Measurements from ENCODE around the gene MLX. TPM values are rescaled to one million over a fixed set of nuclear protein-coding genes. Genes with fewer than 3 reads are reported as not detected.
"Not testable (repeated sequence)": the region's sequence is repeated elsewhere in the genome, so short reads cannot be mapped to it uniquely, and the experiment has no call there.

Gene MLX
- polyA plus RNA-seq, 4 donors = 33.9 to 37.7 (median 34.6) TPM

DNA sequence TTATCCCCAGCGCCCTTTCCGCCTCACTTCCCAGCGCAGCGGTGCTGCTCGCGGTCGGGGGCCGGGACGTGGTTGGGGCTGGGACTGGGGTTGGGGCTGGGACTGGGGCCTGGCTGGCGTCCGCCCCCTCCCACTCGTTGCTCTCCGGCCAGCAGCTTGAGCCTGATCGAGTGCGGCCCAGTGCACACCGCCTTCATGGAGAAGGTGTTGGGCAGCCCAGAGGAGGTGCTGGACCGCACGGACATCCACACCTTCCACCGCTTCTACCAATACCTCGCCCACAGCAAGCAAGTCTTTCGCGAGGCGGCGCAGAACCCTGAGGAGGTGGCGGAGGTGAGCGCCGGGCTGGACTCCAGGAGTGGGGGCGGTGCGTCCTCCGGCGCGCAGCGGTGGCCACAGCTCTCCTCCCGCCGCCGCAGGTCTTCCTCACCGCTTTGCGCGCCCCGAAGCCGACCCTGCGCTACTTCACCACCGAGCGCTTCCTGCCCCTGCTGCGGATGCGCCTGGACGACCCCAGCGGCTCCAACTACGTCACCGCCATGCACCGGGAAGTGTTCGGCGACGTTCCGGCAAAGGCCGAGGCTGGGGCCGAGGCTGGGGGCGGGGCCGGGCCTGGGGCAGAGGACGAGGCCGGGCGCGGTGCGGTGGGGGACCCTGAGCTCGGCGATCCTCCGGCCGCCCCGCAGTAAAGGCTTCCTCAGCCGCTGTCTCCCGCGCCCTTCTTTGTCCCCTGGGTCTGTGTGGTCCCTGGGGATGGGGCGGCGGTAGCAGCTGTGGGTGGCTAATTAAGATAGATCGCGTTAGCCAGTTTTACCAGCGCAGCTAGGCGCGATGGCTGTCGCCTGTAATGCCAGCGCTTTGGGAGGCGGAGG lies 12.4 kb upstream of the MLX start:
- peak in 3 of 4 donors; percentile 82 to 85 (median 82) for DNase-seq (ENCODE audit: low read depth in 4 of 4, low spot score in 3 of 4)

DNA sequence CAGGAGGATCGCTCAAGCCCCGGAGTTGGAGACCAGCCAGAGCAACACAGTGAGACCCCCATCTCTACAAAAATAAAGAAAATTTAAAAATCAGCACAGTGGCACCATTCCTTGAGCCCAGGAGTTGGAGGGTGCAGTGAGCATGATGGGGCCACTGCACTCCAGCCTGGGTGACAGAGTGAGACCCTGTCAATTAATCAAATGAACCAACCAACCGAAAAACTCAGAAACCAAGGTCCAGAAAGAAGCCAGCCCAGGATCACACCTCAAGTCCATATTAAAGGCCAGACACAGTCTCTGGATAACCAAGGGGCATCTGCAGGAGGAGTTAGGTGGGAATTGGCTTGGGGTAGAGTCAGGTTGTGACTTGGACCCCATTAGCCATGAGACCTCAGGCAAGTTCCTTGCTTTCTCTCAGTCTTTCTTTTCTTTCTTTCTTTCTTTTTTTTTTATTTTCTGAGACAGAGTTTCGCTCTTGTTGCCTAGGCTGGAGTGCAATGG lies 11.7 kb upstream of the MLX start:
- DNase-seq (ENCODE audit: low read depth in 4 of 4, low spot score in 3 of 4) = no peak

DNA sequence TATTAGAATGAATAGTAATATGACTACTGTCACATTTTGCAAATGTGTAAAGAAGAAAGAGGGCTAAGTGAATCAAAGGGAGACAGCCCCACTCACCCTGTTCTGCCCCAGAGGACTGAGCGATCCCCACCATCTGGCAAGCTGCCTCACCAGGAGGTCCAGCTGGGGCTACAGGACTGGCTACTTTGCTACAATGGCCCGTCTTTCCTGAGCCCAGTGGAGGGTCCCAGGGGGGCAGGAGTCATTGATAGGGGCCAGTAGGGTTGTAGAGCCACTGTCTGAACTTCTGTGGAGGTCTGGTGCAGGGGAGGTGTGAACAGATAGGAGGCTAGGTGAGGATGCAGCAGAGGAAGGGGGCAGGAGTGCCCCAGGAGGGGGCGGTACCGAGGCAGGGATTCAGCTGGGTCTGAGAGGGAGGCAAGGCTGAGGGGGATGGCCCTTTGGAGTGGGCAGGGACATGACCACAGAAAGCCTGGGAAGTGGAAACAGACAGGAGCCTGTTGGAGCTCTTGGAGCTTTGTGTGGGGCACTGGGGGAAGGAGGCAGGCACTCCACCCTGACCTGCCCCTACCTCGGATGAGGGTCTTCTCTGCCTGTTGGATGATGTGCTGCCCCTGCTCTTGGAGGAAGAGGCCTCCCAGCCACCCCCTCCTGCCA lies 10.8 kb upstream of the MLX start:
- not testable (repeated sequence) for DNase-seq (ENCODE audit: low read depth in 4 of 4, low spot score in 3 of 4)

DNA sequence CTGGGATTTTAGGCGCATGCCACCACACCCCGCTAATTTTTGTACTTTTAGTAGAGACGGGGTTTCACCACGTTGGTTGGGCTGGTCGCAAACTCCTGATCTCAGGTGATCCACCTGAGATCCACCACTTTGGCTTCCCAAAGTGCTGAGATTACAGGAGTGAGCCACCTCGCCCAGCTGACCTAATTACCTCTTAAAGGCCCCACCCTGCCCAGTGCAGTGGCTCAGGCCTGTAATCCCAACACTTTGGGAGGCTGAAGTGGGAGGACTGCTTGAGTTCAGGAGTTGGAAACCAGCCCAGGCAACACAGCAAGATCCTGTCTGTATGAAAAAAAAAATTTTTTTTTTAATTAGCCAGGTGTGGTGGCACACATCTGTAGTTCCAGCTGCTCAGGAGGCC lies 7.8 kb upstream of the MLX start:
- no peak for DNase-seq (ENCODE audit: low read depth in 4 of 4, low spot score in 3 of 4)

DNA sequence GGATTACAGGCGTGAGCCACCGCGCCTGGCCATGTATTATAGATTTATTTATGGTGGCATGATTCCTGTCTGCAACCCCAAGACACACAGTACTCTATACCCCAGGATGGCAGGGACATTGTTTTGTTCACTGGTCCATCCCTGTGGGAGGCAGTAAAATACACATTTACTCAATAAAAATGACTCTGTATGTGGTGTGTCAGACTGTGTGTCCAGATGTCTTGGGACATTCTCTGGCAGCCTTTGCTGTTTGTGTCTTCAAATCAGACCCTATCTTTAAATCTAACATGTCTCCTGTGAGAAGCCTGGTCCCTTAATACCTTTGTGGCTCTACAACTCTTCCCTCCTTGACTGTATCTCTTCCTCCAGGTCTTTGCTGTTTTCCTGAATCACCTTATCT lies 6.7 kb upstream of the MLX start:
- DNase-seq (ENCODE audit: low read depth in 4 of 4, low spot score in 3 of 4) = no peak

DNA sequence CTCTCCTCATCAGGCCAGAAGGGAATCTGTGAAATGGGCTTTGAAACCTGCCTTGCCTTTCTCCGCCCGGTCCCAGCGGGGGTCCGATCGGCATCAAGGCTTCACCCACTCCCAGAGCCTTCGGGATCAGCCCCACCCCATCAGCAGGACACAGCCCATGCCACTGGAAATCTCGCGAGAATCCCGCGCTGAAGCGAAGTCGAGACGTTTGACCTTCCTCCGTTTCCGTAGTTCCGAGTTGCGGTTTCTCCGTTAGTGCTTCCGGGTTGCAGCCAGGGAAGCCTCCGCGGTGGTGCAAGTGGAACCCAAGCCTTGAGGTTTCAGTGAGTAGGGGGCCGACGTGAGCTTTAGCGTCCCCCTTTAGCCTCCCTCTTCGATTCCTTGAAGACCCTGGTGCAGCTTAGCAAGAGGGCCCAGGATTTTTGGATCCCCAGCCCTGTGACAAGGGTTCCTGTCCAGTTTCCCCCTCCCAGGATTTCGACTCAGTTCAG lies 5.0 kb upstream of the MLX start, which contains the start of gene COASY:
Gene COASY (plus strand): TSS at position 252 of the 491 bp plus-strand sequence. CDS start 475 bp downstream, outside the sequence.
- DNase-seq (ENCODE audit: low read depth in 4 of 4, low spot score in 3 of 4) = peak; percentile 95 to 98 (median 96)

DNA sequence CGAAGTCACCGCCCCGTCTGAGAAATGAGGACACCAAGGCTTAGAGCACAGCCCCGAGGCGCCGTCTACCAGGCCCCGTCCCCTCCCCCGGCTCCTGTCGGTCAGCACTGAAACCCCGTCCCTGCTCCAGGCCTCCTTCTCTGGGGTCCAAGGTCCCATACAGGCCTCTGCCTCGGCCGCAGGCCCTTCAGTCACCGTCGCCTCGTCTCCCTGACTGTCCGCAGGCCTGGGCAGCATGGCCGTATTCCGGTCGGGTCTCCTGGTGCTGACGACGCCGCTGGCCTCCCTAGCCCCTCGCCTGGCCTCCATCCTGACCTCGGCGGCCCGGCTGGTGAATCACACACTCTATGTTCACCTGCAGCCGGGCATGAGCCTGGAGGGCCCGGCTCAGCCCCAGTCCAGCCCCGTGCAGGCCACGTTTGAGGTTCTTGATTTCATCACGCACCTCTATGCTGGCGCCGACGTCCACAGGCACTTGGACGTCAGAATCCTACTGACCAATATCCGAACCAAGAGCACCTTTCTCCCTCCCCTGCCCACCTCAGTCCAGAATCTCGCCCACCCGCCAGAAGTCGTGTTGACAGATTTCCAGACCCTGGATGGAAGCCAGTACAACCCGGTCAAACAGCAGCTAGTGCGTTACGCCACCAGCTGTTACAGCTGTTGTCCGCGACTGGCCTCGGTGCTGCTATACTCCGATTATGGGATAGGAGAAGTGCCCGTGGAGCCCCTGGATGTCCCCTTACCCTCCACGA lies 4.3 kb upstream of the MLX start:
- DNase-seq (ENCODE audit: low read depth in 4 of 4, low spot score in 3 of 4) = no peak

DNA sequence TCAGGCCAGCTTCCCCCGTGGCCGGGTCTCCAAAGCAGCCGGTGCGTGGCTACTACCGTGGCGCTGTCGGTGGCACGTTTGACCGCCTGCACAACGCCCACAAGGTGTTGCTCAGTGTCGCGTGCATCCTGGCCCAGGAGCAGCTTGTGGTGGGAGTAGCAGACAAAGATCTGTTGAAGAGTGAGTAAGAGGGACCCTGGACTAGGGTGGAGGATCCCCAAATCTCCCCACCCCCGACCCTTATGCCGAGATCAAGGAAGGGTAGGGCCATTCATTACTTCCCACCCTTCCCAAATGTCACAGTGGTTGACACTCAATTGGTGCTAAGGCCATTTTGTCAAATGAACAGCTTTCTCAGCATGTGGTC lies 3.8 kb upstream of the MLX start:
- DNase-seq (ENCODE audit: low read depth in 4 of 4, low spot score in 3 of 4) = no peak

DNA sequence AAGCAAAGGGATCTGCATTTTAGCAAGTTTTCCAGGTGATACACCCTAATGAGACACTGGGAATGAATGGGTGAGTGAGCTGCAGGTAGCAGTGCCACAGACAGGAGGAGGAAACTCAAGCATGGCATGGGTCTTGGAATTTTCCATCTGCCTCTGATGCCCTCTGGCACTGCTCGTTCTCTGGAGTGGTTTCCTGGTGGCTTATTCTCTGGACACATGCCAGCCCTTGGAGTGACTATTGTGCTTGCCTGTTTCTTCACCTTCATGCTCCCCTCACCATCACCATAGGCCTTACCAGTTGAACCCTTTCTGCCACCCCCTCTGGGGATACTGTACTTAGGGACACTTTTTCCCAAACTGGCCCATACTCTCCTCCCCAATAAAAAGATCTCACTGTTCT lies 3.4 kb upstream of the MLX start:
- DNase-seq (ENCODE audit: low read depth in 4 of 4, low spot score in 3 of 4) = no peak

DNA sequence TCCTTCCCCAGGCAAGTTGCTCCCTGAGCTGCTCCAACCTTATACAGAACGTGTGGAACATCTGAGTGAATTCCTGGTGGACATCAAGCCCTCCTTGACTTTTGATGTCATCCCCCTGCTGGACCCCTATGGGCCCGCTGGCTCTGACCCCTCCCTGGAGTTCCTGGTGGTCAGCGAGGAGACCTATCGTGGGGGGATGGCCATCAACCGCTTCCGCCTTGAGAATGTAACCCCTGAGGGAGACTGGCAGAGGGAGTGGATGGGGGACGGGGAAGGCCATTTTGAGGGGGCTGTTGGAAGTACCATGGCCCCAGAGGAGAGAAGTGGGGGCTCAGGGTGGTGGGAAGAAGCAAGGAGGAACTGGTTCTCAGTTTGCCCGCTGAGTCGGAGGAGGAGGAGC lies 3.0 kb upstream of the MLX start:
- DNase-seq (ENCODE audit: low read depth in 4 of 4, low spot score in 3 of 4) = no peak

DNA sequence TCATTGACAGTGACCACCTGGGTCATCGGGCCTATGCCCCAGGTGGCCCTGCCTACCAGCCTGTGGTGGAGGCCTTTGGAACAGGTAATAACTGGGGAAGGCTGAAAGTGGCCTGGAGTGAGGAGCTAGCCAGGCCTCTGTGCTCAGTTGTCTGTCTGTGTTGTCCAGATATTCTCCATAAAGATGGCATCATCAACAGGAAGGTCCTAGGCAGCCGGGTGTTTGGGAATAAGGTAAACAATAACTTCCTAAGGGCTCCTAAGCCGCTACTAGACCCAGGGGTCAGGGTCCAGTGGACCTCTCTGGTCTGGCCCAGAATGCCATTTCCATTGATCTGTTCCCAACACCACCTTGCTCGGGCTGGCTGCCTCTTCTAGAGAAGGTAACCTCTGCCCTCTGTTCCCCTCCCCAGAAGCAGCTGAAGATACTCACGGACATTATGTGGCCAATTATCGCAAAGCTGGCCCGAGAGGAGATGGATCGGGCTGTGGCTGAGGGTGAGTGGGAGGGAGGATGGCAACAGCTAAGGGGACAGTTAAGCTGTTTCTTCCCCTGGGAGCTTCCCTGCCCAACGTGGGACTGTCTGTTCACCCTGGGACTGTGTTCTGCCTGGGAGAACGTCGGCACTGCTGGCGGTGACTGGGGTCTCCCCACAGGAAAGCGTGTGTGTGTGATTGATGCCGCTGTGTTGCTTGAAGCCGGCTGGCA lies 1.9 kb upstream of the MLX start:
- DNase-seq (ENCODE audit: low read depth in 4 of 4, low spot score in 3 of 4) = no peak

DNA sequence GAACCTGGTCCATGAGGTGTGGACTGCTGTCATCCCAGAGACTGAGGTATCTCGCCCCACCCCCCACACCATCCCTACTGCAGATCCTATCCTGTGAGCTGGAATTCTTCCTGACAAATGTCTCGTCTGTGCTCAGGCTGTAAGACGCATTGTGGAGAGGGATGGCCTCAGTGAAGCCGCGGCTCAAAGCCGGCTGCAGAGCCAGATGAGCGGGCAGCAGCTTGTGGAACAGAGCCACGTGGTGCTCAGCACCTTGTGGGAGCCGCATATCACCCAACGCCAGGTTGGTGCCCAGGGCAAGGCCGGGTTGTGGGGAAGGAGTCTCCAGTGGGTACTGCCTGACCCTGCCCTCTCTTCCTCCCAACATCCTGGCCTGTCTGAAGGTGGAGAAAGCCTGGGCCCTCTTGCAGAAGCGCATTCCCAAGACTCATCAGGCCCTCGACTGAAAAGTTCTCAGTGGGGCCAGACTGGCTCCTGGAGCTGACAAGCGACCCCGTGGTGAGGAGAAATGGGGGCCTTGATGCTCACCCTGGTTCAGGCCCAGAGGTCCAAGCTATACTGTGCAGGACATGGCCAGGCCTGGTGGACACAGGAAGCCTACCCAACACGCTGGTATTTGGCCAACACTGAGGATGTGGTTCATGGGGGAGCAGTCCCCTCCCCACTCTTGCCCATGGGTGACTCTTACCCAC lies 1.2 kb upstream of the MLX start:
- no peak for DNase-seq (ENCODE audit: low read depth in 4 of 4, low spot score in 3 of 4)

DNA sequence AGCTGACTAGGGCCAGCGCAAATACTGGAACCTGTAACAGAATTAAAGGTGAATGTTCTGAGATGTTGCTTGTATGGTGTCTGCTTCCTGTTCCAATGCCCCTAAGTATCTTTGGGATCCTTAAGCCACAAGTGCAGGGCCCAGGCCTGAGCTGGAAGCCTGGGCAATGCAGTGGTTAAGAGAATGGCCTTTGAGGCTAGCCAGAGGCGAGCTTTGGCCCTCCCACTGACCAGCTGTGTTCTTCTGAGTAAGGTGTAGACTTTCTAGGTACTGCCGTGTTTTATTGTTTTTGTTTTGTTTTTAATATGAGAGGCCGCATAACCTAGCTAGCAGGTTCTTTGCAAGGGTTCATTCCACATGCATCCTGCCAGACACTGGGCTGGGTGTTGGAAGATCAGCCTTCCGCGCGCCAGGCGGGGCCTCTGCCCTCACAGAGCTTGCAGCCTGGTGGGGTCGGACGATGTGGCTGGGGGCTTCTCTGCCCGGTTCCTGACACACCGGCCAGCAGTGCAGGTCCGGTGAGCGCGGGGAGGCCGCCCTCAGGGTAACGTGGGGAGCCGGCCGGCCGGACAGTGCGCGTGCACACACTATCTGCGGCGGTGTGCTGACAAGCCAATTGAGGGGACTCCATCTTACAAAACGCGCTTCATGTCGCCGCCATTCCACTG lies 551 bp upstream of the MLX start:
- DNase-seq (ENCODE audit: low read depth in 4 of 4, low spot score in 3 of 4) = no peak

DNA sequence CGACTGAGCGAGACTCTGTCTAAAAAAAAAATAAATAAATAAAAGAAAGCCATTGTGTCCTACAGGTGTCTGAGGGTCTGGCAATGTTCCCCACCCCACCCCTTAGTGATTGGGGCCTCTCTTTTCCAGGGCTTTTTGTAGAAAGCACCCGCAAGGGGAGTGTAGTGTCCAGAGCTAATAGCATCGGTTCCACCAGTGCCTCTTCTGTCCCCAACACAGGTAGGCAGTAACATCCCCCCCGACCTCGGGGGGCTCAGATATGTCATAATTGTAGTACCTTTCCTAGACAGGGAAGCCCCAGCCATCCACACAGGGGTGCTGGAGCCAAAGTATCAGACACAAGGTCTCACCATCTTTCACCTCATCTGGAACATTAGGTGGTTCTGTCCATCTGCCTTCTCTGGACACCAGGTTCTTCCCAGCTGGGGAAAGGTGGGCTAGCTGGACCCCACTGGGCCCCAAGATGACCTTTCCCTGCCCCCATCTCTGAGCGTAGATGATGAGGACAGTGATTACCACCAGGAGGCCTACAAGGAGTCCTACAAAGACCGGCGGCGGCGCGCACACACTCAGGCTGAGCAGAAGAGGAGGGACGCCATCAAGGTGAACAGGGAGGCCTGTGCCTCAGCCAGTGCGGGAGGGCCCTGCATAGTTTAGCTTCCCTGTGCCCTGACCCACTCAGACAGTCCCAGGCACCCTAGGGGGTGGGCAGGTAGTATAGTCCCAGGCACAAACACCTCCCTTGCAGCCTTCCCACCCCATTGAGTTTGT lies 1.6 kb downstream of the MLX start:
- no peak for DNase-seq (ENCODE audit: low read depth in 4 of 4, low spot score in 3 of 4)

DNA sequence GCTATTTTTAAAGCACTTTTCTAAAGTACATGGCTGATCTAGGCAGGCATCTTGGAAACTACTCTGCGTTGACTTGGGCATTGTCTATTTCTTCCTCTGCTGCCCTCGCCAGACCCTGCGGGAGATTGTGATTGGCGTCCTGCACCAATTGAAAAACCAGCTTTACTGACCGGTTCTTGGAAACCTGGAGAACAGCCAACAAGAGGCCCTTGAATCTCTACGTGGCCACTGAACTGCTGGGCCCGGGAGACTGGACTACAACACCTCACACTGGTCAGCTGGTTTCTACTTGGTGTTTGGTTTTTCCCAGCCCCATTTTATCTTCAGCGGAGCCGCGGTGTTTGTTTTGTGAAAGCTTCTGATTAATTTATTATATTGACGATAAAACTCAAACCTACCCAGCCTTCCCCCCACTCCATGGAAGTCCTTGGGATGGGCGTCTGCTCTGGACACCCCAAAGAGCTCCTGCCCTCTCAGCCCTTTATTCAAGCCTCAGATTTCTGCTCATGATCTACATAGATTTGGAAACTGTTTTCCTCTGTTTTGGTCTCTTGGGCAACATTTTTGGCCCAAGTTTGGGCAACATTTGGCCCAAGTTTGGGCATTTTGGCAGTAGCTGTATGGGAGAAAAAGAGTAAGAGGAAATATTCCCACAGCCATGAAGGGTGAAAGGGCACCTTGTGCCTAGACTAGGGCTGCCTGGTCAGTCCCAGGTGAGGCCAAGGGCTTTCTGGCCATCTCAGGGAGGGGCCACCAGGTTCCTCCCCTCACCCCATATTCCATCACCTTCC lies 4.7 kb downstream of the MLX start:
- DNase-seq (ENCODE audit: low read depth in 4 of 4, low spot score in 3 of 4) = no peak

DNA sequence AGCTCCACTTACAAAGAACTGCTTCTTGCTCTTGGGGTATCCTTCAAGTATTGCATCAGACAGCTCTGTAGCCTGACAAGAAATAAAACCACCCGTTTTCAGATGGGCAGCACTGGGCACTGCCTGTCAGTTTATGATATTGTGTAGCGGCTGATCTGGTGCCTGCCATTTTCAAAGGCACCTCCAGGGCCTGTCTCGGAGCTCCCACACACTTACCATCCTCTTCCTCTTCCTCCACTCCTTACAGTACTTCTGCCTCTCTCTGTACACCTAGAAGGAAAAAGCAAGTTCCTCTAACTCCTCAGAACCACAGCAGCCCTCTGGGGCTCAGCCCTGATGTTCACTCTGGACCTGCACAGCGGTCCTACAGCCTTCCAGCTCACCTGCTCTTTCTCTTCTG lies 6.2 kb downstream of the MLX start:
- no peak for DNase-seq (ENCODE audit: low read depth in 4 of 4, low spot score in 3 of 4)

DNA sequence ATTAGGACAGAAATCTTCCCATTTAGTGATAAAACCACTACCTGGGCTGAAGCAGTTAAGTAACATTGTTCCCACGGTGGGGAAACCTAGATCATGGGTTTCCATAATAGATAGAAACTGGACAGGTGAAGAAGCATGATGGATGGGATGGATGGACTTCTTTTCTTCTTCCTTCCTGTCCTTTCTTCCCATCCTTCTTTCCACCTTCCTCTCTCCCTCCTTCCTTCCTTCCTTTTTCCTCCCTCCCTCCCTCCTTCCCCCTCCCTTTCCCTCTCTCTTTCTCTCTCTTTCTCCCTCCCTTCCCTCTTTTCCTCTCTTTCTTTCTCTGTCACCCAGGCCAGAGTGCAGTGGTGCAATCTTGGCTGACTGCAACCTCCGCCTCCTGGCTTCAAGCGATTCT lies 7.6 kb downstream of the MLX start:
- no peak for DNase-seq (ENCODE audit: low read depth in 4 of 4, low spot score in 3 of 4)

DNA sequence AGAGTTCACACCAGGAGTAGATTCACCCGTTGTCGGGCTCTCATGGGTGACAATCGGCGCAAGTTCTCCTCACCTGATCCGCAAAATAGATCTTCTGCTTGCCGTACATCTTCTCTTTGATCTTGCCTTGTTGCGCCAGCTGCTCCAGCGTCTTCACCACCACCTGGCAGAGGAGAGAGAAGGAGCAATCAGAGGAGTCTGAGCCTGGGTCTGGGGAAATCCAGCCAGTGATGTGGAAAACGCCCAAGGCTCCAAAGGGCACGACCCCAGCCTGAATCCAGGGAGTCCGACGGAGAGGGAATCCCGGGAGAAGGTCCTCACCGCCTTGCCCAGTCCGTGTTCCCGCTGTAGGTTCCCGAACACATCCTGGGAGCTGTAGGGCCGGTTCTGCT lies 10.2 kb downstream of the MLX start:
- DNase-seq (ENCODE audit: low read depth in 4 of 4, low spot score in 3 of 4) = no peak

All from right renal pelvis (tissue), 4 donors.